Measurements from ENCODE around the gene KIRREL2. TPM values are rescaled to one million over a fixed set of nuclear protein-coding genes. Genes with fewer than 3 reads are reported as not detected.

The KIRREL2 gene
- total and polyA plus RNA-seq, 9 of the 15 experiments (the other 6 are each of a cell fraction or from before 2014, with no cell fraction given) = 0.01 to 0.12 (median 0.09) TPM; not detected in 4

DNA sequence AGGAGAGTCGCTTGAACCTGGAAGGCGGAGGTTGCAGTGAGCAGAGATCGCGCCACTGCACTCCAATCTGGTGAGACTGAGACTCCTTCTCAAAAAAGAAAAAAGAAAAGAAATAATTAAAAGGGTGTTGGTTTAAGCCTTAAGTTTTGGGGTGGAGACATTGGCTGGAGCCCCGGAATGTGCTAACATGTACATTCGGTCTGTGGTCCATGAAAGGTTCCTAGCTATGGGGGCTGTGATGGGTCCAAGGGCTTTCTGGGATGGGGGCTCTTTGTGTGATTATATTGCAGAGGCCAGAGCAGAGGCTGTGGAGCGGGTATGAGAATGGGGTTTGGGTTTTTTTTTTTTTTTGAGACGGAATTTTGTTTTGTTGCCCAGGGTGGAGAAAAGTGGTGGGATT lies 29.2 kb downstream of the KIRREL2 start:
- Histone ChIP-seq H3K27me3 (ENCODE audit: control insufficient read depth in 2 of 2, insufficient read depth in 2 of 2, low read length in 2 of 2) (no peaks in the 10 kb centered on the region), H3K27ac (ENCODE audit: extremely low read depth, low read depth, low read length) (no peak overlapping the region), H3K9me1 (ENCODE audit: control insufficient read depth, insufficient read depth, low read length) (no peaks in the 10 kb centered on the region), H3K9ac (ENCODE audit: insufficient read depth in 1 of 2, low read depth in 2 of 2, low read length in 2 of 2) (no peak overlapping the region), H3K36me3 (ENCODE audit: control insufficient read depth, insufficient read depth, low read length) (peaks cover 27% of the 10 kb centered on the region; the same call in 2 of the 3 replicates), H3K79me2 (ENCODE audit: control insufficient read depth, insufficient read depth, low read length) (no peaks in the 10 kb centered on the region), H3K4me2 (ENCODE audit: insufficient read depth, low read length) (no peak overlapping the region), H2AFZ (ENCODE audit: low read depth, low read length) (no peak overlapping the region), H3K9me3 (replicated peaks; ENCODE audit: control insufficient read depth, insufficient read depth, low read depth, low read length) (no peaks in the 10 kb centered on the region), H3K4me3 (no peak overlapping the region), H4K20me1 (replicated peaks; ENCODE audit: control insufficient read depth, insufficient read depth, low read length) (no peaks in the 10 kb centered on the region), H3K4me1 (replicated peaks in 1 of 2; ENCODE audit: control insufficient read depth in 2 of 2, insufficient read depth in 2 of 2, low read length in 2 of 2) (peaks cover 0 to 5% of the 10 kb centered on the region in 2 experiments; a peak in 1 of 5 replicates)
- FAIRE-seq (no peak), DNase-seq (ENCODE audit: extremely low read depth in 1 of 4, low spot score in 3 of 4) (no peak), ATAC-seq (no peak)
- 58% methylated on average over 4 of the region's 8 CpGs for WGBS (ENCODE audit: insufficient coverage, low coverage, missing lambda C conversion rate)
- no TSS peak for BruUV-seq (replicated peaks)
- intact Hi-C loops (cut with micrococcal nuclease) (no loop called here), in situ Hi-C loops (cut with MboI) (loop anchor here (5.0 kb wide), 1 partner anchor 46 kb away; no protein-coding TSS in a partner anchor)
- ChIA-PET POLR2A (interaction anchor here (0.7 kb wide), 2 partner anchors 8 to 9 kb away, joined by 3 to 5 read pairs; no protein-coding TSS in a partner anchor), CTCF (ENCODE audit: low intra/inter-chr PET ratio) (interaction anchor here (0.6 kb wide), 1 partner anchor 45 kb away, joined by 3 read pairs; no protein-coding TSS in a partner anchor)
- no peak for TF ChIP-seq MCM2 (IDR thresholded peaks at IDR 0.05; ENCODE audit: low read depth)
- TF ChIP-seq POLR2G (IDR thresholded peaks at IDR 0.05; ENCODE audit: low read depth, low read length) = no peak
- no peak for TF ChIP-seq ZNF830 (CRISPR knock-in tag; IDR thresholded peaks at IDR 0.05)
- TF ChIP-seq, protein P1, sequence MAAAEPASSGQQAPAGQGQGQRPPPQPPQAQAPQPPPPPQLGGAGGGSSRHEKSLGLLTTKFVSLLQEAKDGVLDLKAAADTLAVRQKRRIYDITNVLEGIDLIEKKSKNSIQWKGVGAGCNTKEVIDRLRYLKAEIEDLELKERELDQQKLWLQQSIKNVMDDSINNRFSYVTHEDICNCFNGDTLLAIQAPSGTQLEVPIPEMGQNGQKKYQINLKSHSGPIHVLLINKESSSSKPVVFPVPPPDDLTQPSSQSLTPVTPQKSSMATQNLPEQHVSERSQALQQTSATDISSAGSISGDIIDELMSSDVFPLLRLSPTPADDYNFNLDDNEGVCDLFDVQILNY (CRISPR knock-in tag; IDR thresholded peaks at IDR 0.05) = no peak
- TF ChIP-seq, protein P2, sequence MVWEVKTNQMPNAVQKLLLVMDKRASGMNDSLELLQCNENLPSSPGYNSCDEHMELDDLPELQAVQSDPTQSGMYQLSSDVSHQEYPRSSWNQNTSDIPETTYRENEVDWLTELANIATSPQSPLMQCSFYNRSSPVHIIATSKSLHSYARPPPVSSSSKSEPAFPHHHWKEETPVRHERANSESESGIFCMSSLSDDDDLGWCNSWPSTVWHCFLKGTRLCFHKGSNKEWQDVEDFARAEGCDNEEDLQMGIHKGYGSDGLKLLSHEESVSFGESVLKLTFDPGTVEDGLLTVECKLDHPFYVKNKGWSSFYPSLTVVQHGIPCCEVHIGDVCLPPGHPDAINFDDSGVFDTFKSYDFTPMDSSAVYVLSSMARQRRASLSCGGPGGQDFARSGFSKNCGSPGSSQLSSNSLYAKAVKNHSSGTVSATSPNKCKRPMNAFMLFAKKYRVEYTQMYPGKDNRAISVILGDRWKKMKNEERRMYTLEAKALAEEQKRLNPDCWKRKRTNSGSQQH (CRISPR knock-in tag; IDR thresholded peaks at IDR 0.05) = no peak
- TF ChIP-seq, protein P3, sequence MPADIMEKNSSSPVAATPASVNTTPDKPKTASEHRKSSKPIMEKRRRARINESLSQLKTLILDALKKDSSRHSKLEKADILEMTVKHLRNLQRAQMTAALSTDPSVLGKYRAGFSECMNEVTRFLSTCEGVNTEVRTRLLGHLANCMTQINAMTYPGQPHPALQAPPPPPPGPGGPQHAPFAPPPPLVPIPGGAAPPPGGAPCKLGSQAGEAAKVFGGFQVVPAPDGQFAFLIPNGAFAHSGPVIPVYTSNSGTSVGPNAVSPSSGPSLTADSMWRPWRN (IDR thresholded peaks at IDR 0.05; ENCODE audit: low read depth) = no peak
- TF ChIP-seq KAT7 (CRISPR knock-in tag; IDR thresholded peaks at IDR 0.05; ENCODE audit: borderline replicate concordance) = no peak
- no peak for TF ChIP-seq PYGO2 (tag; IDR thresholded peaks at IDR 0.05)
- TF ChIP-seq, protein P4, sequence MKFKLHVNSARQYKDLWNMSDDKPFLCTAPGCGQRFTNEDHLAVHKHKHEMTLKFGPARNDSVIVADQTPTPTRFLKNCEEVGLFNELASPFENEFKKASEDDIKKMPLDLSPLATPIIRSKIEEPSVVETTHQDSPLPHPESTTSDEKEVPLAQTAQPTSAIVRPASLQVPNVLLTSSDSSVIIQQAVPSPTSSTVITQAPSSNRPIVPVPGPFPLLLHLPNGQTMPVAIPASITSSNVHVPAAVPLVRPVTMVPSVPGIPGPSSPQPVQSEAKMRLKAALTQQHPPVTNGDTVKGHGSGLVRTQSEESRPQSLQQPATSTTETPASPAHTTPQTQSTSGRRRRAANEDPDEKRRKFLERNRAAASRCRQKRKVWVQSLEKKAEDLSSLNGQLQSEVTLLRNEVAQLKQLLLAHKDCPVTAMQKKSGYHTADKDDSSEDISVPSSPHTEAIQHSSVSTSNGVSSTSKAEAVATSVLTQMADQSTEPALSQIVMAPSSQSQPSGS (CRISPR knock-in tag; IDR thresholded peaks at IDR 0.05) = no peak
- no peak for TF ChIP-seq ZNF224 (CRISPR knock-in tag; IDR thresholded peaks at IDR 0.05)
- TF ChIP-seq, protein P5, sequence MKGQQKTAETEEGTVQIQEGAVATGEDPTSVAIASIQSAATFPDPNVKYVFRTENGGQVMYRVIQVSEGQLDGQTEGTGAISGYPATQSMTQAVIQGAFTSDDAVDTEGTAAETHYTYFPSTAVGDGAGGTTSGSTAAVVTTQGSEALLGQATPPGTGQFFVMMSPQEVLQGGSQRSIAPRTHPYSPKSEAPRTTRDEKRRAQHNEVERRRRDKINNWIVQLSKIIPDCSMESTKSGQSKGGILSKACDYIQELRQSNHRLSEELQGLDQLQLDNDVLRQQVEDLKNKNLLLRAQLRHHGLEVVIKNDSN (CRISPR knock-in tag; IDR thresholded peaks at IDR 0.05) = no peak
- TF ChIP-seq SRSF3 (IDR thresholded peaks at IDR 0.05; ENCODE audit: insufficient read depth, low read length) = no peak
- TF ChIP-seq, protein P6, sequence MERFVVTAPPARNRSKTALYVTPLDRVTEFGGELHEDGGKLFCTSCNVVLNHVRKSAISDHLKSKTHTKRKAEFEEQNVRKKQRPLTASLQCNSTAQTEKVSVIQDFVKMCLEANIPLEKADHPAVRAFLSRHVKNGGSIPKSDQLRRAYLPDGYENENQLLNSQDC (CRISPR knock-in tag; IDR thresholded peaks at IDR 0.05) = no peak
- TF ChIP-seq PCBP1 (IDR thresholded peaks at IDR 0.05; ENCODE audit: low read depth, low read length, poor library complexity, severe bottlenecking) = no peak
- no peak for TF ChIP-seq HNRNPK (IDR thresholded peaks at IDR 0.05; ENCODE audit: low read depth, low read length, poor library complexity, severe bottlenecking)
